Measurements from ENCODE around the gene PIEZO1. TPM values are rescaled to one million over a fixed set of nuclear protein-coding genes. Genes with fewer than 3 reads are reported as not detected.

The PIEZO1 gene
- total and polyA plus RNA-seq, 9 of the 15 experiments (the other 6 are each of a cell fraction or from before 2014, with no cell fraction given) = 3.6 to 432 (median 131) TPM

DNA sequence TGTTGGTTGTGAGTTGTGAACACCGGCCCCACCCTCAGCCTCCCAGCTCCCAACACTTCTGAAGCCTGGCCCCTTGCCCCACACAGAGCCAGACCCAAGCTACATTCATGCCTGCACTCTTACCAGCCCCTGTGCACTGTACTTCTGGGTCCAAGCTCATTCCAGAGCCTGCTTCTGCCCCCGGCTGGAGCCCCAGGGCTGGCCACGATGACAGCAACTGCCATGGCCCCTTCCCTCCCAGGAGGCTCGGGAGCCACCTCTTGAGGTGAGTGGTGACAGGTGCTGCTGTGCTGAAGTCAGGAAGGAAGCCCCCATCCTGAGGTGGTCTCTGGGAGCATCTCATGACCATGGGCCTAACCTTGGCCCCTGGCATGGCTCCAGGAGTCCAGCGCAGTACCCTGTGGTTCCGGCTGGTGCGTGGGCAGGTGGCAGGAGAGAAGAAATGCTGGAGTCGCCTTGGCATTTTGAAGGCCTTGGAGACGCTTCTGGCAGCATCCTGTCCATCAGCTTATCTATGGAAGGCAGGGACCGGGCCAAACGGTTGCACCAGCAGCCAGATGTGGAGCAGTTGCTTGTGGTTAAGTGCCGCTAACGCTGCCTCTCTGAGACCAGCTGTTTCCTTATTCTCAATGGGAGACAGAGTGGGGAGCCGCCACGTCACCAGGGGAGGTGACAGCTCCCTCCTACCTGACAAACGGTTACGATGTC, 14.7 kb upstream of the PIEZO1 start (continued):
- peak; percentile 88 for TF ChIP-seq DMBX1 (CRISPR knock-in tag; IDR thresholded peaks at IDR 0.05; ENCODE audit: borderline replicate concordance)
- TF ChIP-seq YY1 (IDR thresholded peaks at IDR 0.05; ENCODE audit: borderline replicate concordance in 1 of 3, control insufficient read depth in 1 of 3, extremely low read depth in 1 of 3, insufficient read depth in 3 of 3, insufficient read length in 1 of 3, insufficient replicate concordance in 2 of 3, low read depth in 1 of 3, low read length in 2 of 3) = peak in 1 of 3 experiments; percentile 45
- TF ChIP-seq SMAD3 (CRISPR knock-in tag; conservative IDR thresholded peaks at IDR 0.05) = no peak
- no peak for TF ChIP-seq ZNF143 (CRISPR knock-in tag; IDR thresholded peaks at IDR 0.05)
- TF ChIP-seq KDM5B (IDR thresholded peaks at IDR 0.05; ENCODE audit: insufficient replicate concordance, low read depth, low read length) = peak; percentile 52
- peak; percentile 61 to 92; a peak in 3 of 4 replicates for TF ChIP-seq RCOR1 (IDR thresholded peaks at IDR 0.05; ENCODE audit: borderline replicate concordance in 1 of 2, low read depth in 2 of 2, low read length in 2 of 2)
- no peak for TF ChIP-seq ZNF146 (CRISPR knock-in tag; IDR thresholded peaks at IDR 0.05; ENCODE audit: unreplicated experiment)
- peak; percentile 87 for TF ChIP-seq MEIS2 (IDR thresholded peaks at IDR 0.05; ENCODE audit: partially characterized antibody)
- TF ChIP-seq ZKSCAN8 (CRISPR knock-in tag; IDR thresholded peaks at IDR 0.05) = peak; percentile 74; the same call in 1 of the 2 replicates
- TF ChIP-seq BRD4 (IDR thresholded peaks at IDR 0.05) = no peak
- no peak; the same call in 1 of the 2 replicates for TF ChIP-seq MECOM (CRISPR knock-in tag; IDR thresholded peaks at IDR 0.05)
- TF ChIP-seq, protein P1, sequence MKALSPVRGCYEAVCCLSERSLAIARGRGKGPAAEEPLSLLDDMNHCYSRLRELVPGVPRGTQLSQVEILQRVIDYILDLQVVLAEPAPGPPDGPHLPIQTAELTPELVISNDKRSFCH (CRISPR knock-in tag; IDR thresholded peaks at IDR 0.05) = no peak
- TF ChIP-seq, protein P1 (tag; IDR thresholded peaks at IDR 0.05) = peak; percentile 48
- TF ChIP-seq WHSC1 (IDR thresholded peaks at IDR 0.05; ENCODE audit: low read length) = no peak
- 0 out of 2 replicates have a peak, but pooled peaks have one; percentile 74 for TF ChIP-seq ERF (CRISPR knock-in tag; IDR thresholded peaks at IDR 0.05)
- TF ChIP-seq TCF15 (CRISPR knock-in tag; IDR thresholded peaks at IDR 0.05) = no peak
- peak; percentile 84 for TF ChIP-seq NCOR1 (IDR thresholded peaks at IDR 0.05)
- peak; percentile 73 for TF ChIP-seq ZNF766 (CRISPR knock-in tag; conservative IDR thresholded peaks at IDR 0.05)
- TF ChIP-seq TAF7 (tag; IDR thresholded peaks at IDR 0.05) = no peak
- no peak for TF ChIP-seq SNIP1 (IDR thresholded peaks at IDR 0.05; ENCODE audit: low read depth)
- TF ChIP-seq TBL1XR1 (IDR thresholded peaks at IDR 0.05; ENCODE audit: low read length in 2 of 2) = peak in 1 of 2 experiments; percentile 38; a peak in 1 of 4 replicates
- TF ChIP-seq RREB1 (CRISPR knock-in tag; IDR thresholded peaks at IDR 0.05) = peak; percentile 48; the same call in 1 of the 2 replicates
